MCF 10A (cell line): ENCODE data around the gene TSPAN4. TPM values are rescaled to one million over a fixed set of nuclear protein-coding genes. Genes with fewer than 3 reads are reported as not detected.

ENCODE experiments used
- BruUV-seq: library from RNA; stranded (reverse); fragments of 400-500 nt; replicated peaks from 2 replicates; lab custom pipeline; 2021; lab: Mats Ljungman, UMichigan
- CTCF ChIA-PET: fragments of 300-600 bp; sonication (Branson Sonifier 250); formaldehyde crosslinking; extraction: SDS; loops from one replicate; lab custom pipeline; 2021; ENCODE audit warnings: antibody characterized with exemption, inconsistent platforms; lab: Yijun Ruan, JAX
- POLR2A ChIA-PET: fragments of 300-600, 350-650 bp; sonication (Branson Sonifier 250); formaldehyde crosslinking; extraction: SDS; loops from one replicate; lab custom pipeline; 2020; ENCODE audit warnings: antibody characterized with exemption, inconsistent platforms; lab: Yijun Ruan, JAX
- DNase-seq: peaks from one replicate; pipeline ENCODE4 v3.0.0-alpha.2; 2018; ENCODE audit not compliant: unreplicated experiment
- H3K27ac Mint-ChIP-seq: one replicate; pipeline ENCODE4 v1.8.0; 2022; ENCODE audit warnings: mild to moderate bottlenecking, low read depth, mixed read lengths; ENCODE audit not compliant: unreplicated experiment
- H3K27me3 Mint-ChIP-seq: one replicate; pipeline ENCODE4 v1.8.0; 2022; ENCODE audit warnings: mixed read lengths; ENCODE audit not compliant: insufficient read depth, unreplicated experiment
- H3K36me3 Mint-ChIP-seq: one replicate; pipeline ENCODE4 v1.8.0; 2022; ENCODE audit warnings: mild to moderate bottlenecking, moderate library complexity, mixed read lengths; ENCODE audit not compliant: insufficient read depth, unreplicated experiment
- H3K4me1 Mint-ChIP-seq: one replicate; pipeline ENCODE4 v1.8.0; 2022; ENCODE audit warnings: mixed read lengths; ENCODE audit not compliant: insufficient read depth, unreplicated experiment
- H3K4me3 Mint-ChIP-seq: one replicate; pipeline ENCODE4 v1.8.0; 2022; ENCODE audit warnings: mild to moderate bottlenecking, moderate library complexity, mixed read lengths; ENCODE audit not compliant: unreplicated experiment
- H3K9me3 Mint-ChIP-seq: one replicate; pipeline ENCODE4 v1.8.0; 2022; ENCODE audit warnings: mixed read lengths; ENCODE audit not compliant: unreplicated experiment
- intact Hi-C: fragments of 100-400 bp; cut with micrococcal nuclease; formaldehyde crosslinking; loops from 2 replicates; pipeline ENCODE4 v1.14.1; 2022
- total RNA-seq: library from RNA; stranded (reverse); gene quantifications from 2 replicates; pipeline ENCODE4 v1.2.3, GENCODE V29; 2022
- TF ChIP-seq, protein P1 (sequence below): fragments of 200-600 bp; IDR thresholded peaks from one replicate; pipeline ENCODE4 v1.8.0; 2022; ENCODE audit warnings: antibody characterized with exemption, mild to moderate bottlenecking; ENCODE audit not compliant: unreplicated experiment

TSPAN4 gene
- total RNA-seq, 1 experiment from 2014 or later: 148 TPM

DNA sequence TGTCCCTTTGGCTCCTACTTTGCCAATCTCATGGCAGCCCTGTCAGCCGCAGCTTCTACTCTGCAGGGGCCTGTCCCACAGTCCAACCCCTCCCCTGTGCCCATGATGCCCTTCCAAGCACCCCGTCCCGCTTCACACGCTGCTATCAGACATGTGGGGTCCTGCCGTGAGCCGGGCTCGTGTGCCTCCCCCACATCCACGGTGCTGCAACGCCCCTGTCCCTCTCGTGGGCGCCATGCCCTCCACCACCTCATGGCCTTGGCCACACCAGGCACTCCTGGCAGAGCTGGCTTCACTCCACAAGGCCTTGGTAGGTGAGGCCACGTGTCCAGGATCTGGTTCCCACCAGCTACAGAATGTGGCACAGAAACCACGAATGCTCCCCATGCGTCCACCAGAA is 44.9 kb downstream of the TSPAN4 start:
- POLR2A ChIA-PET: no interaction called here
- CTCF ChIA-PET: no interaction called here

DNA sequence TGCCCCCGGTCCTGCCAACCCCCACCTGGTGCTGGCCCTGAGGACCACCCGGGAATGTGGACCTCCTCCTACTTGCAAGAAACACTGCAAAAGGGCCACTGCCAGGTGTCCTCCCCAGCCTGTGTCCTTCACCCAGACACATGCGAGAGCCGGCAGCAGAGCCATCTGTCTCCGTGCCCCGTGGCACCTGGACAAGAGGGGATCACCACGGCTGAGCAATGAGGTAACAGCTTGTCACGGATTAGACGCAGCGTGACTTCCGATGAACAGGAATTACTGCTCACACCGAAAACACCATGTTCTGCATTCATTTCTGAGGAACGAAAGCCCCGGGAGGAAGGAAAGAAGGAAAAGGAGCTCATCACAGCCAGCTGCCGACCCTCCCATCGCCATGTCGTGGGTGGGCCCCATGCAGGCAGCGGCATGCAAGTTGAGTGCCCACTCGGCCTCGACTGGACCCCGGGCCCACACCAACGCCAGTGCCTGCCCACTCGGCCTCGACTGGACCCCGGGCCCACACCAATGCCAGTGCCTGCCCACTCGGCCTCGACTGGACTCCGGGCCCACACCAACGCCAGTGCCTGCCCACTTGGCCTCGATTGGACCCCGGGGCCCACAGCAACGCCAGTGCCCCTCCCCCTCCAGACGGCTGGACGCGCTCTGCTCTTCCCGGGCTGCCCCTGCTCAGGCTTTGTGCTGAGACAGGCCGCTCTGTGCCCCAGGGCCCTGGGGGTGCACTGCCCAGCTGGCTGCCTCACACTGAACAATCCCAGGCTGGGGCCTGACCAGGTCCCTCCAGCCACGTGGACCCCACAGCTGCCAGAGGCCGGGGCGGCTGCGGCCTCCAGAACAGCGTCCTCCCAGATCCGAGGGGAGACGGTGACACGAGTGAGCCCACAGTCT is 45.9 kb downstream of the TSPAN4 start:
- ChIA-PET CTCF (interaction anchor here (1.0 kb wide), 1 partner anchor 14 kb away, joined by 4 read pairs; no protein-coding TSS in a partner anchor), POLR2A (no interaction called here)
- H3K4me3 Mint-ChIP-seq: no peak overlapping the region
- no peaks in the 10 kb centered on the region for H3K4me1 Mint-ChIP-seq
- no peak for DNase-seq
- peaks cover 19% of the 10 kb centered on the region for H3K36me3 Mint-ChIP-seq
- intact Hi-C loops: no loop called here
- H3K9me3 Mint-ChIP-seq: no peaks in the 10 kb centered on the region
- no peak overlapping the region for H3K27ac Mint-ChIP-seq
- TF ChIP-seq, protein P1, sequence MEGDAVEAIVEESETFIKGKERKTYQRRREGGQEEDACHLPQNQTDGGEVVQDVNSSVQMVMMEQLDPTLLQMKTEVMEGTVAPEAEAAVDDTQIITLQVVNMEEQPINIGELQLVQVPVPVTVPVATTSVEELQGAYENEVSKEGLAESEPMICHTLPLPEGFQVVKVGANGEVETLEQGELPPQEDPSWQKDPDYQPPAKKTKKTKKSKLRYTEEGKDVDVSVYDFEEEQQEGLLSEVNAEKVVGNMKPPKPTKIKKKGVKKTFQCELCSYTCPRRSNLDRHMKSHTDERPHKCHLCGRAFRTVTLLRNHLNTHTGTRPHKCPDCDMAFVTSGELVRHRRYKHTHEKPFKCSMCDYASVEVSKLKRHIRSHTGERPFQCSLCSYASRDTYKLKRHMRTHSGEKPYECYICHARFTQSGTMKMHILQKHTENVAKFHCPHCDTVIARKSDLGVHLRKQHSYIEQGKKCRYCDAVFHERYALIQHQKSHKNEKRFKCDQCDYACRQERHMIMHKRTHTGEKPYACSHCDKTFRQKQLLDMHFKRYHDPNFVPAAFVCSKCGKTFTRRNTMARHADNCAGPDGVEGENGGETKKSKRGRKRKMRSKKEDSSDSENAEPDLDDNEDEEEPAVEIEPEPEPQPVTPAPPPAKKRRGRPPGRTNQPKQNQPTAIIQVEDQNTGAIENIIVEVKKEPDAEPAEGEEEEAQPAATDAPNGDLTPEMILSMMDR: no peak
- no peaks in the 10 kb centered on the region for H3K27me3 Mint-ChIP-seq
- no TSS peak for BruUV-seq

More for the DNA sequence above, 44.9 kb downstream of the TSPAN4 start:
- H3K4me1 Mint-ChIP-seq: no peaks in the 10 kb centered on the region
- H3K9me3 Mint-ChIP-seq: no peaks in the 10 kb centered on the region
- no TSS peak for BruUV-seq
- H3K27ac Mint-ChIP-seq: no peak overlapping the region
- H3K36me3 Mint-ChIP-seq: peaks cover 14% of the 10 kb centered on the region
- TF ChIP-seq, protein P1: no peak
- H3K27me3 Mint-ChIP-seq: no peaks in the 10 kb centered on the region
- H3K4me3 Mint-ChIP-seq: no peak overlapping the region
- intact Hi-C loops: no loop called here
- DNase-seq: no peak

DNA sequence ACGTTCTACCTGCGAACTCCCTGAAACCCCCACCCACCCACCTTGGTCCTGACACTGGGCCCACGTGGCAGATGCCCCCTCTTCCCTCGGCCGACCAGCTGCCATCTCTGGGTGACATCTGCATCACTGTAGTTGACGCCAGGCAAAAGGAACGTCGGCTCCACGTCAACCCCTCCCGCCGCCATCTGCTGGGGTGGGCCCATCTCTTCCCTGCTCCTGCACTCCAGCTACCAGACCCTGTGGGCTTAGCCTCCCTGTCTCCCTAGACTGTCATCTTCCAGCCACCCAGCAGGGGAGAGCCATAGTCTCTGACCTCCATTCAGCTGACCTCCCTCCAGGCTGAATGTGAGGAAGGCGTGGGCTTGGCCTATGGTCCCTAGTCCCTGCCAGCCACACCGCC is 46.6 kb downstream of the TSPAN4 start:
- H3K36me3 Mint-ChIP-seq: peaks cover 19% of the 10 kb centered on the region
- no TSS peak for BruUV-seq
- intact Hi-C loops: no loop called here
- H3K4me1 Mint-ChIP-seq: no peaks in the 10 kb centered on the region
- no peak for DNase-seq
- TF ChIP-seq, protein P1: no peak
- POLR2A ChIA-PET: no interaction called here
- no peaks in the 10 kb centered on the region for H3K9me3 Mint-ChIP-seq
- H3K4me3 Mint-ChIP-seq: no peak overlapping the region
- no peak overlapping the region for H3K27ac Mint-ChIP-seq
- no peaks in the 10 kb centered on the region for H3K27me3 Mint-ChIP-seq
- CTCF ChIA-PET: no interaction called here

DNA sequence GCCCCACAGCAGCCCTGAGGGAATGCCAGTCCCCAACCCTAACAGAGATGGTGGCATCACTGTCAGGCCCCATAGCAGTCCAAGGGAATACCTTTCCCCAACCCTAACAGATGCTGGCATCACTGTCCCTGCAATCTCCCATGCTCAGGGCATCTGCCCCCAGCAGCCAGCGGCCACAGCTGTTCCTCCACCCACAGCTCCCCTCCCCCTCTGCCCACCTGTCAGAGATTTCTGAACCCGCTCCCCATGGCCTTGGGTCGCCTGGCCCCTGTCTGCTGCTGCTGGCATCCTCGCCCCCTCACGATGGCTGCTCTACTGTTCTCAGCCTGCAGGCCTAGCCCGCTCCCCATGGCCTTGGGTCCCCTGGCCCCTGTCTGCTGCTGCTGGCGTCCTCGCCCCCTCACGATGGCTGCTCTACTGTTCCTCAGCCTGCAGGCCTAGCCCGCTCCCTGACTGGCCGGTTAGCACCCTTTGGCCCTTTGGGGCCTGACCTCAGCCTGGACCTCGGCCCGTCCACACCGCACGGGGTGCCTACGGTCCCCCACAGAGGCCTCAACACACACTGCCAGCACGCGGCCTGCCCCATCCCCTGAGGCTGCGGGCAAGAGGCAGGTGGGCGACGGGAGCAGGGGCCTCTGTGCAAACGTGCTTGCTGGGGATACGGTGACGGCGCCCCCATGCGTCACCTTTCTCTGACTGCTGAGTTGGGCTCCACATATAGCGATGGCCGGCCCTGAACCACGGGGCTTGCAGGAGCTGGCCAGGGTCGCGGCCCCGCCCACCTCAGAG is 47.2 kb downstream of the TSPAN4 start:
- H3K4me1 Mint-ChIP-seq: no peaks in the 10 kb centered on the region
- CTCF ChIA-PET: no interaction called here
- no TSS peak for BruUV-seq
- intact Hi-C loops: no loop called here
- H3K36me3 Mint-ChIP-seq: peaks cover 19% of the 10 kb centered on the region
- TF ChIP-seq, protein P1: no peak
- no peaks in the 10 kb centered on the region for H3K27me3 Mint-ChIP-seq
- H3K9me3 Mint-ChIP-seq: no peaks in the 10 kb centered on the region
- DNase-seq: no peak
- POLR2A ChIA-PET: no interaction called here
- H3K27ac Mint-ChIP-seq: no peak overlapping the region
- H3K4me3 Mint-ChIP-seq: no peak overlapping the region
